GM06990 (cell line): Measurements from ENCODE around the gene SLC16A11.

Experiments
- DNase-seq: peaks from one replicate; pipeline ENCODE4 v3.0.0-alpha.2; 2011; ENCODE audit not compliant: insufficient read length; ENCODE audit errors: extremely low read depth
- H3K27me3 ChIP-seq: replicated peaks from 2 replicates; pipeline ENCODE4 v1.6.0; 2011; ENCODE audit warnings: low read length; ENCODE audit not compliant: control insufficient read depth, insufficient read depth
- H3K36me3 ChIP-seq: 2 replicates; pipeline ENCODE4 v1.5.1; 2011; ENCODE audit warnings: low read length; ENCODE audit not compliant: control insufficient read depth, insufficient read depth
- H3K4me3 ChIP-seq: replicated peaks from 2 replicates; pipeline ENCODE4 v1.5.1; 2011; ENCODE audit warnings: low read depth, mild to moderate bottlenecking, control low read depth, low read length
- TF ChIP-seq, protein P1 (sequence below): IDR thresholded peaks from 2 replicates; pipeline ENCODE4 v1.5.1; 2011; ENCODE audit warnings: low read length, control low read depth, mild to moderate bottlenecking, inconsistent platforms; ENCODE audit not compliant: insufficient read depth, poor library complexity, severe bottlenecking

SLC16A11 gene

DNA sequence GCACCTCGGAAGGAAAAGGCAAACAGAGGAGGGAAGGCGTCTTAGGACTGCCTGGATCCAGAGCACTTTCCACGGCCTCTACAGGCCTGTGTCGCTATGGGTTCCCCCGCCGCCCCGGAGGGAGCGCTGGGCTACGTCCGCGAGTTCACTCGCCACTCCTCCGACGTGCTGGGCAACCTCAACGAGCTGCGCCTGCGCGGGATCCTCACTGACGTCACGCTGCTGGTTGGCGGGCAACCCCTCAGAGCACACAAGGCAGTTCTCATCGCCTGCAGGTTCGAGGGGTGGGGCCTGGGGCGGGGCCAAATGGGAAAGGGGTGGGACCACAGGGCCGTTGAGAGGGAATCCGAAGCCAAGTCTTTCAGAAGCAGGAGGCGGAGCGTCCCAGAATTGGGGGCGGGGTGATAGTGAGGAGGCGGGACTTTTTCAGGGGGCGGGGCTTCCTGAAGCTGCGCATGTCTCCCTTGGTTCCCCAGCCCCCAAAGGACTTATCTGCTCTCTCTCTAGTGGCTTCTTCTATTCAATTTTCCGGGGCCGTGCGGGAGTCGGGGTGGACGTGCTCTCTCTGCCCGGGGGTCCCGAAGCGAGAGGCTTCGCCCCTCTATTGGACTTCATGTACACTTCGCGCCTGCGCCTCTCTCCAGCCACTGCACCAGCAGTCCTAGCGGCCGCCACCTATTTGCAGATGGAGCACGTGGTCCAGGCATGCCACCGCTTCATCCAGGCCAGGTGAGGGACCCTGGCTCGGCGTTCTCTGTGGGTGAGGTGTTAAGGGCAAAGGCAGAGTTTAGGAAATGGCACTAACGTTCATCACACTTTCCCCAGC is 20.1 kb downstream of the SLC16A11 start:
- H3K27me3 ChIP-seq, result no peaks in the 10 kb centered on the region
- H3K4me3 ChIP-seq, result no peak overlapping the region
- H3K36me3 ChIP-seq, result no peaks in the 10 kb centered on the region
- peak; percentile 96 for DNase-seq
- TF ChIP-seq, protein P1, sequence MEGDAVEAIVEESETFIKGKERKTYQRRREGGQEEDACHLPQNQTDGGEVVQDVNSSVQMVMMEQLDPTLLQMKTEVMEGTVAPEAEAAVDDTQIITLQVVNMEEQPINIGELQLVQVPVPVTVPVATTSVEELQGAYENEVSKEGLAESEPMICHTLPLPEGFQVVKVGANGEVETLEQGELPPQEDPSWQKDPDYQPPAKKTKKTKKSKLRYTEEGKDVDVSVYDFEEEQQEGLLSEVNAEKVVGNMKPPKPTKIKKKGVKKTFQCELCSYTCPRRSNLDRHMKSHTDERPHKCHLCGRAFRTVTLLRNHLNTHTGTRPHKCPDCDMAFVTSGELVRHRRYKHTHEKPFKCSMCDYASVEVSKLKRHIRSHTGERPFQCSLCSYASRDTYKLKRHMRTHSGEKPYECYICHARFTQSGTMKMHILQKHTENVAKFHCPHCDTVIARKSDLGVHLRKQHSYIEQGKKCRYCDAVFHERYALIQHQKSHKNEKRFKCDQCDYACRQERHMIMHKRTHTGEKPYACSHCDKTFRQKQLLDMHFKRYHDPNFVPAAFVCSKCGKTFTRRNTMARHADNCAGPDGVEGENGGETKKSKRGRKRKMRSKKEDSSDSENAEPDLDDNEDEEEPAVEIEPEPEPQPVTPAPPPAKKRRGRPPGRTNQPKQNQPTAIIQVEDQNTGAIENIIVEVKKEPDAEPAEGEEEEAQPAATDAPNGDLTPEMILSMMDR, result no peak

GRCh38 chr17:7022781-7023571 is 20.9 kb downstream of the SLC16A11 start, which contains the start of gene BCL6B:
TSS of gene BCL6B (plus strand) at chr17:7023050. CDS start at chr17:7023672, 622 bp downstream.
- no peaks in the 10 kb centered on the region for H3K36me3 ChIP-seq
- DNase-seq, result no peak
- H3K4me3 ChIP-seq, result peak within 1 kb of the TSS; percentile 57
- TF ChIP-seq, protein P1, result no peak
- H3K27me3 ChIP-seq, result no peaks in the 10 kb centered on the region

GRCh38 chr17:7021993-7022778 is 21.7 kb downstream of the SLC16A11 start:
- TF ChIP-seq, protein P1, result peak; percentile 96
- H3K36me3 ChIP-seq, result peaks cover under 1% of the 10 kb centered on the region; the same call in 1 of the 2 replicates
- DNase-seq, result peak; percentile 87
- peak overlapping the region; percentile 57 for H3K4me3 ChIP-seq
- no peaks in the 10 kb centered on the region for H3K27me3 ChIP-seq

DNA sequence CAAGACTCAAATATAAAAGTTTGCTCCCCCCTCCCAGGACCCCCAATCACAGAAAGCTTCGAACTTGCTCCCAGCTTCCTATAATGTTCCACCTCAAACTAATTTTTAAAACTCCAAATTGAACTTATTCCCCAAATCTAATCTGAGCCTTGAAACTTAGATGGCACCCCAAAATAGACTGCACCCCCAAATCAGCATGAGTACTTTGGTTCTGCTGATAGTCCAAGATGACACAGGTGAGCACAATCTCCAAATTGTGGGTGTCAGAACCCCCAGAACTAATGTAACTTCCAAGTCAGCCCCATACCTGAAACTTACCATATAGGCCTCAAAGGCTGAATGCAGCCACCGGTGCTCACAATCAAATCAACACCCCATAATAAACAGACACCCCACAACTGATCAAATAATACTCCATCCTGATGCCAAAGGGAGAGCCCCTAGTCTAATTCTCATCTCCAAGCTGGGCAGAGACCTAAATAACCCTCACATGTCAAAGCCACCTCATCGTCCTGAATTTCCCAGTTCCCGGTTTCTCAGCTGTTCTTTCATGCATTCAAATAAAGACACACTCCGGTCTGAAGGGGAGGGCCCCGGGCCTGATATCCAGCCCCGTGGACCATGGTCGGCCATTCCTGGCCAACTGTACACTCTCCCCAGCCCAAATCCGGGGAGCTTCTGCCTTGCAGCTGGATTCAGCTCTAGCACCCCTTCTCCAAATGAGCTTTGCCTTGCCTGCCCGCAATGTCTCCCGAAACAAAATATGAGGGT is 22.8 kb downstream of the SLC16A11 start:
- no peaks in the 10 kb centered on the region for H3K27me3 ChIP-seq
- TF ChIP-seq, protein P1, result no peak
- H3K36me3 ChIP-seq, result peaks cover 6% of the 10 kb centered on the region
- H3K4me3 ChIP-seq, result no peak overlapping the region
- DNase-seq, result no peak

- Histone ChIP-seq H3K27me3 (no peaks in the 10 kb centered on the region), H3K36me3 (peaks cover 6% of the 10 kb centered on the region), H3K4me3 (no peak overlapping the region)
- TF ChIP-seq, protein P1, result no peak
- DNase-seq, result no peak
Observed at GRCh38 chr17:7019839-7020519, 23.9 kb downstream of the SLC16A11 start.
